GM12873 (cell line): ENCODE data around the gene SSR4.

Source experiments
- TF ChIP-seq, protein P1 (sequence below): IDR thresholded peaks from 2 replicates; pipeline ENCODE4 v1.5.1; 2012; ENCODE audit warnings: low read depth, mild to moderate bottlenecking, moderate library complexity, low read length, control low read depth; ENCODE audit not compliant: insufficient read depth; ENCODE audit errors: missing control alignments

Gene SSR4

DNA sequence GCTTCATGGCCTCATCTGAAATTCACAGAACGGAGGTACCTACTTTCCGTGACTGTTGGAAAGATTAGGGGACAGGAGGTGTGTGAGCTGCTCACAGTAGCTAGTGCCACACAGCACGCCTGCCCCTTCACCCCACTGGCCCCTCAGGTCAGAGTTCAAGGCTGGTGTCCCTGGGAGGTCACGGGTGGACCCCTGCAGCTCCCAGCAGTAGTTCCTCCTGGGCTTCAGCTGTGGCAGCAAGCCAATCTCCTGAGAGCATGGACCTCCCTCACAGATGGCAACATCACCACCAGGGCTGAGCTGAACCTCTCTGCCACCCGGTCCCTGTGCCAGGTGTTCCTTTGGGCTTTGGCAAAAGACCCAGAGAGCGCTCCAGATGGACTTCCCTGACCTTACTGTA, 2.1 kb upstream of the SSR4 start:
- TF ChIP-seq, protein P1, sequence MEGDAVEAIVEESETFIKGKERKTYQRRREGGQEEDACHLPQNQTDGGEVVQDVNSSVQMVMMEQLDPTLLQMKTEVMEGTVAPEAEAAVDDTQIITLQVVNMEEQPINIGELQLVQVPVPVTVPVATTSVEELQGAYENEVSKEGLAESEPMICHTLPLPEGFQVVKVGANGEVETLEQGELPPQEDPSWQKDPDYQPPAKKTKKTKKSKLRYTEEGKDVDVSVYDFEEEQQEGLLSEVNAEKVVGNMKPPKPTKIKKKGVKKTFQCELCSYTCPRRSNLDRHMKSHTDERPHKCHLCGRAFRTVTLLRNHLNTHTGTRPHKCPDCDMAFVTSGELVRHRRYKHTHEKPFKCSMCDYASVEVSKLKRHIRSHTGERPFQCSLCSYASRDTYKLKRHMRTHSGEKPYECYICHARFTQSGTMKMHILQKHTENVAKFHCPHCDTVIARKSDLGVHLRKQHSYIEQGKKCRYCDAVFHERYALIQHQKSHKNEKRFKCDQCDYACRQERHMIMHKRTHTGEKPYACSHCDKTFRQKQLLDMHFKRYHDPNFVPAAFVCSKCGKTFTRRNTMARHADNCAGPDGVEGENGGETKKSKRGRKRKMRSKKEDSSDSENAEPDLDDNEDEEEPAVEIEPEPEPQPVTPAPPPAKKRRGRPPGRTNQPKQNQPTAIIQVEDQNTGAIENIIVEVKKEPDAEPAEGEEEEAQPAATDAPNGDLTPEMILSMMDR: no peak

DNA sequence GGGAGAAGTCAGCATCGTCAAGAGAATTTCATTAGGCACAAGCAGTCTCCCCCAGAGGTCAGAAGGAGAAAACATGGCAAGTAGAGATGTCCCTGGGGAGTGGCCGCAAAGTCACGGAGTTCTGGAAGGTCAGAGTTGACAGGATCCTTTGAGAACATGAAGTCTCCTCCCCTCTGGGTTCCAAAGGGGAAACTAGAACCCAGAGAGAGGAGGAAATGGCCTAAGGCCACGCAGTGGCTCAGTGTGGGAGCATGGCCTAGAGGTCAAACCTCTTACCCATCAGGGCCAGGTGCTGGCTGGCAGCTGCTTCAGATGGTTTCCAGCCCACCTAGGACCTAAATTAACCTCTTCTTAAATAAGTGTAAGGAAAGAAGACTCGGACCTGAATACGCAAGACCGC, 1.2 kb upstream of the SSR4 start:
- TF ChIP-seq, protein P1: no peak

DNA sequence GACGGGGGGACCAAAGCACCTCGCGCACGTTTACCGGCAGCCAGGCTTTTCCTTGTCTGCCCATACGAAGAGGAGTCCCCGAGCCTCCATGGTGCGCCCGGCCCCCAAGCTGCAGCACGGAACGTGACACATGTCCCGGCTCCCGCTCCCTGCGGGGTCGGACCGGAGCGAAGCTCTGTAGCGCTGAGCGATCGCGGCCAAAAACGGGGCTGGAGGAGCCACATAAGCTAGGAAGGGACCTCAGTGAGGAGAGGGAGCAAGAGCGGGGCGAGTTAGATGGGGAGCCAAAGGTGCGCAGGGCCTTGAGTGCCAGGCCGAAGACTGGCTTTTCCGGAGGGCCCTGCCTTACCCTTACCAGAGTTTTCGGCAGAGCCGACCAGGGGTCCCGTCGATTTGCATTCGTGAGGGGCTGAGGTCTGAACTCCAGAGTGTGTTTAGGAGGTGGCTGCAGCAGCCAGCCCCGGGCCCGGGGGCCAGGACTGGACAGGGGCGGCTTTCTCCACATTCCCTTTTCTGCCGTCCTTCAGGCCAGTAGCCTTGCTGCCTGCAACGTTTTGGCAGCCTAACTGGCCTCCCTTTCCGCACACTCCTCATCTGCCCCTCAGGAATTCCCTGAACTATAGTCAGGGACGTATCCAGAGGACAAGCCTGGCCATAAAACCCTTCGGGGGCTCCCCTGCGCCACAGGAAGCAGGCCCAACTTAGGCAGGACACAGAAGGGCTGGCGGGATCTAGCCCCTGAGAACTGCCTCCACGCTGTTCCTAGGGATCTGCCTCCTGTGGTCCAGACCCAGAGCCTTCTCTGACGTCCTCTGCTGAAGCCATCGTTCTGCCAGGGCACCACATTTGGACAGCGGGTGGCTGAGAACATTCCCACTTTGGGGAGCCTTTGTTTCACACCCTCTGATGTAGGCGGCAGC, 689 bp downstream of the SSR4 start:
- TF ChIP-seq, protein P1: no peak

DNA sequence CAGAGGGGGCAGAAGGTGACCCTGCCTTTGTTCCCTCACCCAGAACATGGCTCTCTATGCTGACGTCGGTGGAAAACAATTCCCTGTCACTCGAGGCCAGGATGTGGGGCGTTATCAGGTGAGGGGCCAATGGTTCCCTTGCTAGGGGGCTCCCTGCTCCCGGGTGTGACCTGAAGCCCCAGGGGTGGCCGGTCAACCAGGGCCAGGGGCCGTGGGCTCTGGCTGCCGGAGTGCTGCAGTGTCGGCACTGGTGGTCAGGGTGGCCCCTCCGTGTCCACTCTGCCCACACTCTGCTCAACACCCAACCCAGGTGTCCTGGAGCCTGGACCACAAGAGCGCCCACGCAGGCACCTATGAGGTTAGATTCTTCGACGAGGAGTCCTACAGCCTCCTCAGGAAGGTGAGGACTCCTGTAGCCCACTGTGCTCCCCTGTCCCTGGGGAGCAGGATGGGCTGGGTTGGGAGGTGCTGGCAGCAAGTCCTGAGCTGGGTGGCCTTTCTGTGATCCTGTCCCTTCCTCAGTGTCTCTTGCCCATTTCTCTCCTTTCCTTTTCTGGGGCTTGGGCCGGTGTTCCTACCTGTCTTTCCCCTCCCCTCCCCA, 3.0 kb downstream of the SSR4 start:
- TF ChIP-seq, protein P1: no peak

DNA sequence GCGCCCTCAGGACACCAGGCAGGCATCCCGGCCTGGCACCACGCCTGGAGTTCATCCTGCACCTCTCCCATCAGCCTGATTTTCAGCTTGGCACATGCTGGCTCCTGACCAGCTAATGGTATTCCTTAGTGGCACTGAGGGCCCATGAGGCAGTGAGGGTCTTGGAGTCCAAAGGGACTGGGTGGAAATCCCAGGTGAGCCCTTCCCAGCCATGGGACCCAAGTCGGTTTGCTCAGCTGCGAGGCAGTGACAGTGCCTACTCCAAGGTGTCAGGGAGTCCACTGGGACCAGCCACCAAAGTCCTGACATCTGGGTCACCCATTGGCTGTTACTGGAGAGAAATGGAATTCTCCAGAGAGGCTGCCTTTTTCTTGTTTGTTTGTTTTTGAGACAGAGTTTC, 4.9 kb downstream of the SSR4 start:
- TF ChIP-seq, protein P1: no peak

DNA sequence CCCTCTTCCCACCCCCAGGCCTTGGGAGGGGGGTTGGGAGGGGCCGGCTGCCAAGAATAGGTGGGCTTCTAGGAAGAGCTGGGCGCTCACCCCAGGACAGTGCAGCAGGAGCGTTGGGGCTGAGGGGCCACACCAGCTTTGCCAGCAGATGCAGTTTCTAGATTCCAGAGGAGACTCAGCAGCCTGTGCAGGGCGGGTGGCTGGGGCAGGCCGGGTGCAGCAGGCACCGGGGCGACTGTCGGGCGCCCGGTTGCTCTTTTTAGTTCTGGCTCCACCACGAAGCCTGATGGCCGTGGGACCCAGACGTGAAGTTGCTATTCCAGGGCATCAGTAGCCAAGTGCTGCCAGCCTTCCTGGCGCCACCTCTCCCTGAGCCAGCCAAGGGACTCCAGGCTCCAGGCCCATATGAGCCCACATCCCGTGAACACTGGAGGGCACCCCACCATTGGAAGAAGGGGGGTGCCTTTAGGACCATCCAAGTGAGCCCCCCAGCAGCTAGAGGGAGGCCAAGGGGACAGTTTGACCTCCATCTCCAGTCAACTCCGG, 5.8 kb downstream of the SSR4 start:
- TF ChIP-seq, protein P1: no peak

DNA sequence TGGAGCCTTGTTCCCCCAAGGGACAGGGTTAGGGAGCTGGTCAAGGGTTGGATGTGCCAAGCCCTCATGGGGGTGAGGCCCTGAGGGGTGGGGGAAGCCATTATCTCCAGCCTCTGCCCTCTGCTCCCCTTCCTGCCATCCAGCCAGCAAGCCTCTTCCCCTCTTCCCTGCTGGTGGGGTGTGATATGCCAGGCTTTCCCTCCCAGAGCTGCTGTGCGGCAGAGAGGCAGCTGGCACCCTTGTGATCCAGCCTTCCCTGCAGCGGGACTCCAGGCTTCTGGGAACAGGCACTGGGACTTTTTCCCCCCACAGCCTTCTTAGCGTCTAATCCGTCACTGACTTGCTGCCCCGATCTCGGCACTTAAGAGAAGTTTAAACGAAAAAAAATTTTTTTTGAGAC, 6.3 kb downstream of the SSR4 start:
- TF ChIP-seq, protein P1: no peak
